Measurements from ENCODE around the gene CAPN9.

GRCh38 chr1:230747127-230747730 is at the start of gene CAPN9:
- TF ChIP-seq CTCF (IDR thresholded peaks at IDR 0.05; ENCODE audit: low read depth, low read length, poor library complexity, severe bottlenecking) = no peak
- no peak for TF ChIP-seq EZH2phosphoT487 (IDR thresholded peaks at IDR 0.05; ENCODE audit: borderline replicate concordance, low read length)
